ENCODE results near the gene RELB. TPM values are rescaled to one million over a fixed set of nuclear protein-coding genes. Genes with fewer than 3 reads are reported as not detected.

Gene RELB
- total RNA-seq, 5 donors from 2014 or later (not counting 1 experiment from before 2014, with no cell fraction given): 29.4 to 65.5 (median 40.4) TPM

DNA sequence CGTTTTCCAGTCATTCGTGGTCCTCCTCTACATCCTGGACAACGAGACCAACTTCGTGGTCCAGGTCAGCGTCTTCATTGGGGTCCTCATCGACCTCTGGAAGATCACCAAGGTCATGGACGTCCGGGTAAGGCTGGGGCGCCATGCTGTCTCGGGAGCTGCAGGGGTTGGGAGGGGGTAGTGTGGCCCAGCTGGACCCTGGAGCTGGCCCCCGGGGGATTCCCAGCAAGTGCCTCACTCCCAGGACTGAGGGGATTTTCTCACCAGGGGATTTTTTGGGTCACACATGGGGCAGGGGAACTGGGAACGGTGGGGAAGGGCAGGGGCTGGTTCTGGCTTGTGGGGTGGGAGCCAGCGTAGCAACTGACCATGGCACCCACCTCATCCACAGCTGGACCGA is 10.8 kb upstream of the RELB start:
- H3K36me3 ChIP-seq (ENCODE audit: control insufficient read depth in 2 of 2, extremely low read depth in 1 of 2, insufficient read depth in 1 of 2, low read length in 1 of 2): peaks cover 21 to 46% of the 10 kb centered on the region in 2 donors
- H3K27ac ChIP-seq (ENCODE audit: low read length): no peak overlapping the region
- no peaks in the 10 kb centered on the region for H3K4me1 ChIP-seq (ENCODE audit: control insufficient read depth in 1 of 2, extremely low read depth in 1 of 2, insufficient read depth in 2 of 2, low read length in 2 of 2)
- Mint-ChIP-seq H3K27me3 (no peaks in the 10 kb centered on the region), H3K4me3 (no peak overlapping the region), H3K9me3 (no peaks in the 10 kb centered on the region), H3K4me1 (peaks cover 1 to 4% (median 2%) of the 10 kb centered on the region in 3 donors), H3K27ac (no peak overlapping the region), H3K36me3 (peaks cover 21% of the 10 kb centered on the region)
- 96% methylated on average over 11 of the region's 14 CpGs for WGBS (ENCODE audit: insufficient coverage)
- ChIA-PET POLR2A (no interaction called here), CTCF (no interaction called here)
- H3K4me3 ChIP-seq (ENCODE audit: control insufficient read depth in 1 of 2, extremely low read depth in 1 of 2, low read length in 1 of 2): no peak overlapping the region
- DNase-seq: no peak
- no peak for ATAC-seq (replicated peaks in 1 of 4)
- H3K9me3 ChIP-seq: no peaks in the 10 kb centered on the region
- H3K27me3 ChIP-seq (replicated peaks in 1 of 2; ENCODE audit: control insufficient read depth in 2 of 2, extremely low read depth in 1 of 2, insufficient read depth in 2 of 2, low read length in 1 of 2): no peaks in the 10 kb centered on the region

- Mint-ChIP-seq H3K27me3 (no peaks in the 10 kb centered on the region), H3K4me1 (peaks cover 1 to 4% (median 2%) of the 10 kb centered on the region in 3 donors), H3K4me3 (no peak overlapping the region), H3K36me3 (peaks cover 18% of the 10 kb centered on the region), H3K27ac (no peak overlapping the region), H3K9me3 (no peaks in the 10 kb centered on the region)
- DNase-seq (no peak), ATAC-seq (replicated peaks in 1 of 4) (no peak)
- POLR2A ChIA-PET: no interaction called here
- H3K4me3 ChIP-seq (ENCODE audit: control insufficient read depth in 1 of 2, extremely low read depth in 1 of 2, low read length in 1 of 2): no peak overlapping the region
- H3K36me3 ChIP-seq (ENCODE audit: control insufficient read depth in 2 of 2, extremely low read depth in 1 of 2, insufficient read depth in 1 of 2, low read length in 1 of 2): peaks cover 19 to 40% of the 10 kb centered on the region in 2 donors
- H3K9me3 ChIP-seq: no peaks in the 10 kb centered on the region
- CTCF ChIA-PET: no interaction called here
- WGBS (ENCODE audit: insufficient coverage): 98% methylated on average over 9 of the region's 12 CpGs
- H3K27ac ChIP-seq (ENCODE audit: low read length): no peak overlapping the region
- H3K27me3 ChIP-seq (replicated peaks in 1 of 2; ENCODE audit: control insufficient read depth in 2 of 2, extremely low read depth in 1 of 2, insufficient read depth in 2 of 2, low read length in 1 of 2): no peaks in the 10 kb centered on the region
- no peaks in the 10 kb centered on the region for H3K4me1 ChIP-seq (ENCODE audit: control insufficient read depth in 1 of 2, extremely low read depth in 1 of 2, insufficient read depth in 2 of 2, low read length in 2 of 2)
Observed at GRCh38 chr19:44990966-44991365, 10.3 kb upstream of the RELB start.

DNA sequence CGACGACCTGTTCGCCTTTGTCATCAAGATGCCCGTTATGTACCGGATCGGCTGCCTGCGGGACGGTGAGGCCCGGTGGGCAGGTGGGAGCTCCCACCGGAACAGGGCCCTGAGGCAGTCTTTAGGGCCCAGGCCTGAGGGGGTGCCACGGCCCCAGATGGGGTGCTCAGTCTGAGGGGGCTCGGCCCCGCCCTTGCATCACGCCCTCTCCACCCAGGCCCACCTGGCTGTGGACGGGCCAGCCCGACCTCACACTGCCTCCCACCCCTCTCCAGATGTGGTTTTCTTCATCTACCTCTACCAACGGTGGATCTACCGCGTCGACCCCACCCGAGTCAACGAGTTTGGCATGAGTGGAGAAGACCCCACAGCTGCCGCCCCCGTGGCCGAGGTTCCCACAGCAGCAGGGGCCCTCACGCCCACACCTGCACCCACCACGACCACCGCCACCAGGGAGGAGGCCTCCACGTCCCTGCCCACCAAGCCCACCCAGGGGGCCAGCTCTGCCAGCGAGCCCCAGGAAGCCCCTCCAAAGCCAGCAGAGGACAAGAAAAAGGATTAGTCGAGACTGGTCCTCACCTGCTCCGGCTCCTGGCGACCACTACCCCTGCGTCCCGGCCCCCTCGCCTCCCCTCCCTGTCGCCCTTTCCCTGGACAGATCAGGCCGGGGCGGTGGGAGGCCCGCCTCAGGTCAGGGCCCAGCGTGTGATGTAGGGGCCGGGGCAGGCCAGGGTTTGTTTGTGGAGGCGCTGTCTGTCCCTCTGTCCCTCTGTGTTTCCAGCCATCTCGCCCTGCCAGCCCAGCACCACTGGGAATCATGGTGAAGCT is 8.7 kb upstream of the RELB start:
- H3K27me3 ChIP-seq (replicated peaks in 1 of 2; ENCODE audit: control insufficient read depth in 2 of 2, extremely low read depth in 1 of 2, insufficient read depth in 2 of 2, low read length in 1 of 2): no peaks in the 10 kb centered on the region
- Mint-ChIP-seq H3K9me3 (no peaks in the 10 kb centered on the region), H3K4me1 (peaks cover 1 to 4% (median 2%) of the 10 kb centered on the region in 3 donors), H3K27me3 (no peaks in the 10 kb centered on the region), H3K27ac (no peak overlapping the region), H3K36me3 (peaks cover 8% of the 10 kb centered on the region), H3K4me3 (no peak overlapping the region)
- H3K4me3 ChIP-seq (ENCODE audit: control insufficient read depth in 1 of 2, extremely low read depth in 1 of 2, low read length in 1 of 2): no peak overlapping the region
- H3K4me1 ChIP-seq (ENCODE audit: control insufficient read depth in 1 of 2, extremely low read depth in 1 of 2, insufficient read depth in 2 of 2, low read length in 2 of 2): no peaks in the 10 kb centered on the region
- no peak for DNase-seq
- H3K27ac ChIP-seq (ENCODE audit: low read length): no peak overlapping the region
- H3K36me3 ChIP-seq (ENCODE audit: control insufficient read depth in 2 of 2, extremely low read depth in 1 of 2, insufficient read depth in 1 of 2, low read length in 1 of 2): peaks cover 14 to 29% of the 10 kb centered on the region in 2 donors
- ATAC-seq (replicated peaks in 1 of 4): no peak
- no peaks in the 10 kb centered on the region for H3K9me3 ChIP-seq
- ChIA-PET POLR2A (no interaction called here), CTCF (no interaction called here)
- 89% methylated on average over 38 of the region's 44 CpGs for WGBS (ENCODE audit: insufficient coverage)

DNA sequence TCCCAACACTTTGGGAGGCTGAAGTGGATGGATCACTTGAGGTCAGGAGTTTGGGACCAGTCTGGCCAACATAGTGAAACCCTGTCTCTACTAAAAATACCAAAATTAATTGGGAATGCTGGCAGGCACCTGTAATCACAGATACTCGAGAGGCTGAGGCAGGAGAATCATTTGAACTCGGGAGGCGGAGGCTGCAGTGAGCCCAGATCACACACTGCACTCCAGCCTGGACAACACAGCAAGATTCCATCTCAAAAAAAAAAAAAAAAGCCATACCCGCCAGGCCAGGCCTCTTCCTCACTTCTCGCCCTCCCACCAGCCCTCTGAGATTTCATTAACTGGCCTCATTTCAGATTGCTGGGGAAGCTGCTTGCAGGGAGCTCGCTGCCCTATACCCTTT is 7.7 kb upstream of the RELB start:
- ATAC-seq (replicated peaks in 1 of 4) (no peak), DNase-seq (no peak)
- H3K27me3 ChIP-seq (replicated peaks in 1 of 2; ENCODE audit: control insufficient read depth in 2 of 2, extremely low read depth in 1 of 2, insufficient read depth in 2 of 2, low read length in 1 of 2): no peaks in the 10 kb centered on the region
- H3K4me1 ChIP-seq (ENCODE audit: control insufficient read depth in 1 of 2, extremely low read depth in 1 of 2, insufficient read depth in 2 of 2, low read length in 2 of 2): no peaks in the 10 kb centered on the region
- Mint-ChIP-seq H3K27me3 (no peaks in the 10 kb centered on the region), H3K9me3 (no peaks in the 10 kb centered on the region), H3K36me3 (peaks cover 4% of the 10 kb centered on the region), H3K4me3 (no peak overlapping the region), H3K27ac (no peak overlapping the region), H3K4me1 (peaks cover 1 to 4% (median 2%) of the 10 kb centered on the region in 3 donors)
- CTCF ChIA-PET: no interaction called here
- POLR2A ChIA-PET: interaction anchor here (0.6 kb wide), 2 partner anchors 378 to 379 kb away, joined by 3 to 5 read pairs; no protein-coding TSS in a partner anchor
- 95% methylated on average over 2 of the region's 6 CpGs for WGBS (ENCODE audit: insufficient coverage)
- no peaks in the 10 kb centered on the region for H3K9me3 ChIP-seq
- no peak overlapping the region for H3K4me3 ChIP-seq (ENCODE audit: control insufficient read depth in 1 of 2, extremely low read depth in 1 of 2, low read length in 1 of 2)
- peaks cover 11 to 25% of the 10 kb centered on the region in 2 donors for H3K36me3 ChIP-seq (ENCODE audit: control insufficient read depth in 2 of 2, extremely low read depth in 1 of 2, insufficient read depth in 1 of 2, low read length in 1 of 2)
- no peak overlapping the region for H3K27ac ChIP-seq (ENCODE audit: low read length)

GRCh38 chr19:44993926-44994537 is 7.2 kb upstream of the RELB start:
- Histone ChIP-seq H3K36me3 (ENCODE audit: control insufficient read depth in 2 of 2, extremely low read depth in 1 of 2, insufficient read depth in 1 of 2, low read length in 1 of 2) (peaks cover 7 to 25% of the 10 kb centered on the region in 2 donors), H3K27ac (ENCODE audit: low read length) (no peak overlapping the region), H3K9me3 (no peaks in the 10 kb centered on the region), H3K4me1 (ENCODE audit: control insufficient read depth in 1 of 2, extremely low read depth in 1 of 2, insufficient read depth in 2 of 2, low read length in 2 of 2) (no peaks in the 10 kb centered on the region), H3K4me3 (ENCODE audit: control insufficient read depth in 1 of 2, extremely low read depth in 1 of 2, low read length in 1 of 2) (no peak overlapping the region), H3K27me3 (replicated peaks in 1 of 2; ENCODE audit: control insufficient read depth in 2 of 2, extremely low read depth in 1 of 2, insufficient read depth in 2 of 2, low read length in 1 of 2) (no peaks in the 10 kb centered on the region)
- ChIA-PET CTCF (no interaction called here), POLR2A (interaction anchor here (0.6 kb wide), 3 partner anchors 12 to 379 kb away, joined by 3 to 10 read pairs (median 5); no protein-coding TSS in a partner anchor)
- Mint-ChIP-seq H3K4me3 (no peak overlapping the region), H3K27ac (no peak overlapping the region), H3K36me3 (peaks cover 2% of the 10 kb centered on the region), H3K4me1 (peaks cover 1 to 4% (median 1%) of the 10 kb centered on the region in 3 donors), H3K27me3 (no peaks in the 10 kb centered on the region), H3K9me3 (no peaks in the 10 kb centered on the region)
- no peak for DNase-seq
- ATAC-seq (replicated peaks in 1 of 4): no peak
- 97% methylated on average over 9 of the region's 12 CpGs for WGBS (ENCODE audit: insufficient coverage)

DNA sequence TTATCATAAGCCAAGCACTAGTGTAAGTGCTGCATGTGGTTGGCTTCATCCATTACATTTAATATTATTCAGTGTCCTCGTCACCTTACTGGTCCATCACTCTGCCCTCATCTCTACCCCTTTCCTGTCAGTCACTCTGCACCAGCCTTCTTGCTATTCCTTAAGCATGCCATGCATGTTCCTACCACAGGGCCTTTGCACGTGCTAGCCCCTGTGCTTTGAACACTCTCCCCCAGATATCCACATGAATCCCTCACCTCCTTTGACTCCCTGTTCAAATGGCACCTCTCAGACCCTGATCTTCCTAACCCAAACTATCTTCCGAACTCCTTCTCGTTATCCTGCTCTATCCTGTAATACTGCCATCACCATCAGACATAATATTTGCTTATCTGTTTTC is 3.2 kb upstream of the RELB start:
- DNase-seq: no peak
- Mint-ChIP-seq H3K9me3 (no peaks in the 10 kb centered on the region), H3K27me3 (no peaks in the 10 kb centered on the region), H3K4me3 (no peak overlapping the region), H3K4me1 (peaks cover 11 to 15% (median 12%) of the 10 kb centered on the region in 3 donors), H3K36me3 (no peaks in the 10 kb centered on the region), H3K27ac (no peak overlapping the region)
- no peaks in the 10 kb centered on the region for H3K9me3 ChIP-seq
- ChIA-PET CTCF (interaction anchor here in 1 of 2 donors (0.5 to 0.7 kb wide), 2 partner anchors 52 to 83 kb away, joined by 4 read pairs; no protein-coding TSS in a partner anchor), POLR2A (interaction anchor here in 1 of 2 donors (0.7 kb wide), 1 partner anchor 106 kb away, joined by 9 read pairs; no protein-coding TSS in a partner anchor)
- H3K4me3 ChIP-seq (ENCODE audit: control insufficient read depth in 1 of 2, extremely low read depth in 1 of 2, low read length in 1 of 2): no peak overlapping the region
- no peaks in the 10 kb centered on the region for H3K27me3 ChIP-seq (replicated peaks in 1 of 2; ENCODE audit: control insufficient read depth in 2 of 2, extremely low read depth in 1 of 2, insufficient read depth in 2 of 2, low read length in 1 of 2)
- 96% methylated on average over 4 of the region's 4 CpGs for WGBS (ENCODE audit: insufficient coverage)
- H3K27ac ChIP-seq (ENCODE audit: low read length): no peak overlapping the region
- peaks cover 2 to 16% of the 10 kb centered on the region in 2 experiments for H3K4me1 ChIP-seq (ENCODE audit: control insufficient read depth in 1 of 2, extremely low read depth in 1 of 2, insufficient read depth in 2 of 2, low read length in 2 of 2)
- no peak for ATAC-seq (replicated peaks in 1 of 4)
- peaks cover 0 to 5% of the 10 kb centered on the region in 2 donors for H3K36me3 ChIP-seq (ENCODE audit: control insufficient read depth in 2 of 2, extremely low read depth in 1 of 2, insufficient read depth in 1 of 2, low read length in 1 of 2)
